ENCODE measurements around the gene RNF138. TPM values are rescaled to one million over a fixed set of nuclear protein-coding genes. Genes with fewer than 3 reads are reported as not detected.

Gene RNF138
- total RNA-seq, 4 donors from 2014 or later = 13.2 to 28.6 (median 15.4) TPM

DNA sequence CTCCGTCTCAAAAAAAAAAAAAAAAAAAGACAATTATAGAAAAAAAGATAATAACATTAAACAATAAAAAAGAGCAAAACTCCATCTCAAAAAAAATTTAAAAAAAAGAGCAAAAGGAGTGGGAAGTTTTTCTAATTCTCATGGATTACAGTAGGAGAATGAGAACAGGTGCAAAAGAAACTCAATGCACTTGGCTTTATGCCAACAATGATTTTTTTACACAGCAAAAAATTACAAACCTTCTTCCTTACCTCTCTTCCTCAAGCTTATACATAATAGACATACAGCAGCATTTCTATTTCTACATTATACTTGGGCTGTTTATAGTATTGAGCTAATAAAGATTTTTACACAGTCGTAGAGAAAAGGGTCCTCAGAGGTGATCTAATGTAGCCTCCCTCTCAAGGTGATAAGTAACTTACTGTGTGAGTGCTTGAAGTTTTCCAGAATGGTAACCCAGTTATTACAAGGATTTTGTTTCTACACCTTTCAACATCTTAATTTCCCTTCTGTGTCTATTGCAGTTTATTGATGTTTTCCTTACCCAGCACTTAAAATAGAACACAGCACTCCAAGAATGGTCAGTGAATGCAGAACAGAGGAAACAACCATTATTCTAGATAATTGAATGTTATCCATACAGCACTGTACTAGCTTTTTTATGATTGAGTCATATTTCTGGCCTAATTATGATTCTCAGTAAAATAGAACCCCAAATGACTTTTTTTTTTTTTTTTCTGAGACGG, 34.9 kb upstream of the RNF138 start:
- DNase-seq = no peak
- 76 to 81% methylated on average over 3 of the region's 3 CpGs for WGBS, 2 donors
- H3K4me1 ChIP-seq = no peaks in the 10 kb centered on the region
- H3K4me3 ChIP-seq = no peak overlapping the region
- H3K27me3 ChIP-seq = no peaks in the 10 kb centered on the region
- TF ChIP-seq CTCF (IDR thresholded peaks at IDR 0.05) (no peak), POLR2A (IDR thresholded peaks at IDR 0.05) (no peak)
- no peaks in the 10 kb centered on the region for H3K9me3 ChIP-seq
- no peaks in the 10 kb centered on the region for H3K36me3 ChIP-seq
- H3K27ac ChIP-seq = no peak overlapping the region
- intact Hi-C loops (cut with DNase I) = no loop called here

DNA sequence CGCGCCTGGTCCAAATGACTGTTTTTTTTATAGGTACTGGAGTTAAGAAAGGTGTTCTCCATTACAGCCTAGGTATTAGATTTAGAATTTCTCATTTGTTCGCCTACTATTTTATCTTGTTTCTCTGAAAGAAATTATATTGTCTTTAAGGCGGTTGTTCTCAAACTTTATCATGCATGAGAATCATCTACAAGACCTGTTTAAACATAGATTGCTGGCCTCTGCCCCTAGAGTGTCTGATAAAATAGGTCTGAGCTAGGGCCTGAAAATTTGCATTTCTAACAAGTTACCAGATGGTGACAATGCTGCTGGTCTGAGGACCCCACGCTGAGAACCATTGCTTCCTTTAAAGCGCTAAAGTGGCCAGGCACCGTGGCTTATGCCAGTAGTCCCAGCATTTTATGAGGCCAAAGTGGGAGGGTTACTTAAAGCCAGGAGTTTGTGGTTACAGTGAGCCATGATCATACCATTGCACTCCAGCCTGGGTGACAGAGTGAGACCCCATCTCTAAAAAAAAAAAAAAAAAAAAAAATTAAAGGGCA, 34.0 kb upstream of the RNF138 start:
- Histone ChIP-seq H3K27ac (no peak overlapping the region), H3K27me3 (no peaks in the 10 kb centered on the region), H3K9me3 (no peaks in the 10 kb centered on the region), H3K4me1 (no peaks in the 10 kb centered on the region), H3K36me3 (no peaks in the 10 kb centered on the region), H3K4me3 (no peak overlapping the region)
- intact Hi-C loops (cut with DNase I) = no loop called here
- WGBS, 2 donors = 81 to 84% methylated on average over 7 of the region's 7 CpGs
- no peak for DNase-seq
- TF ChIP-seq CTCF (IDR thresholded peaks at IDR 0.05) (no peak), POLR2A (IDR thresholded peaks at IDR 0.05) (no peak)

DNA sequence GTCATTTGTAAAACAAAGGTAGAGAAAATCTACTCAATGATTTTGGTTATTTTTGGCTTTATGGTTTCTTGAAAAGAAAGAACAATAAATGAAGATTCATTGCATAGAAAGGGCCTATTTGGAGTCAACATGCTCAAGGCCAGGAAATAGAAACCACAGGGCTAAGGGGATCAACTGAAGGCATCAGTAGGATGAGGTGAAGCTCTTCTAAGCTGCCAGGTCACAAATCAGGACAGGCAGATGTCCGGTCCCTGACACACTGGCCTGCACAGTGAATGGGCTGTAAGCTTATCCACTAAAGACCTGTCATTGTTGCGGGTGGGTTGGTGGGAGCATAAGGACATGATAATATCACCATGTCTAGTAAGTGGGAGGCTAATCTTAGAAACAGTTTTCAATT, 31.6 kb upstream of the RNF138 start:
- TF ChIP-seq CTCF (IDR thresholded peaks at IDR 0.05) = no peak
- no peak for TF ChIP-seq POLR2A (IDR thresholded peaks at IDR 0.05)
- WGBS, 2 donors = 94 to 95% methylated on average over 2 of the region's 2 CpGs

DNA sequence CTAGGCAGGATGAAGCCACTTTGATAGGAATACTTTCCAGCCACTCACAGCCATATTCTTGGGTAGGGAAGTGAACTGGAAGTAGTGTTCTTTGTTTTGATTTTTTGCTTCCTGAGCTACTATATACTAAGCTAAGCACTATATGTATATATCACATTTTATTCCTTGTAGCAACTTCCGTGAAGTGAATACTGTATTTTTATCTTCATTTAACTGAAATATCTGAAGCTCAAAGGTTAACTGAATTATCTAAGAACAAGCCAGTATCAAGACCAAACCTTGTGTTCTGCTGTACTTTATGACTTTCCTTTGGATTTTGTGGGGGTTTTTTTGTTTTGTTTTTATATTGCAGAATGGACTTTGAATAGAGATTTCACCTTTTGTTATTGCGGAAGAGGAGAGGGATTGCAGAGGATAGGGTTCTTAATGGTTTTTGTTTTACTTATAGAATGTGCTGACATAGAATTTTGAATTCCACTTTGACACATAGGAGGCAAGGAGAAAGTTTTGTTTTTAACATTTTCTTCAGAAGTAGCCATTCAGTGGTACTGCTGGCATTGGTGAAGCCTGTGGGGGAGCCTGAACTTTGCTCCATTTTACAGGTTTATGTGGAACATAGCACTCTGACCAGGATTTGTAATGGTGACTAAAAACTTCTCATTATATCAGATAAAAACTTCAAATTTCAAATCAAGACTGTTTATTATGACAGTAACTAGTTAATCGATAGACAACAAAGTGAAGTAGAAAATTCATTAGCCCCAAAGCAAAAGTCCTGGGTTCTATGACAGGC, 24.1 kb upstream of the RNF138 start:
- Histone ChIP-seq H3K27me3 (no peaks in the 10 kb centered on the region), H3K27ac (no peak overlapping the region), H3K9me3 (no peaks in the 10 kb centered on the region), H3K4me1 (no peaks in the 10 kb centered on the region), H3K36me3 (peaks cover 0 to 12% (median 0%) of the 10 kb centered on the region in 3 donors), H3K4me3 (no peak overlapping the region)
- WGBS, 2 donors = 89 to 94% methylated on average over 3 of the region's 3 CpGs
- DNase-seq = no peak
- intact Hi-C loops (cut with DNase I) = no loop called here
- TF ChIP-seq CTCF (IDR thresholded peaks at IDR 0.05) (no peak), POLR2A (IDR thresholded peaks at IDR 0.05) (no peak)

More for the DNA sequence above, 31.6 kb upstream of the RNF138 start:
- DNase-seq = no peak
- Histone ChIP-seq H3K27ac (no peak overlapping the region), H3K4me3 (no peak overlapping the region), H3K36me3 (peaks cover 0 to under 1% (median 0%) of the 10 kb centered on the region in 3 donors), H3K9me3 (no peaks in the 10 kb centered on the region), H3K27me3 (no peaks in the 10 kb centered on the region), H3K4me1 (no peaks in the 10 kb centered on the region)
- intact Hi-C loops (cut with DNase I) = no loop called here

DNA sequence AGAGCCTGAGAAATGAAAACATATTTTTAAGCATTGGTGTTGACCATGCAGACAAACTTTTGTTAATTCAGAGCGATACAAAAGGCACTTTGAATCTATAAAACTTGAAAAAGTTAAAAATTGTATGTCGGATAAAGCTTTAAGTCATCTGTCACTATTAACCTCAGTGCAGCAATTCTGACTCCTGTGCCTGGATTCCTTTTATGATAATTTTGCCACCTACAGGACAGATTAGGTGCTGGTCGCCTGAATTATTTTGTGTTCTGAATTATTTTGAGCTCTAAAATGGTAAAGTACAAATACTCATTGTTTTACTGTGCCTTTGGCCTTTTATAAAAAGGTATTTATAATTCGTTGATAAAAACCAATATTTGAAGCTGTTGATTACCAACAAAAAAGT, 19.4 kb upstream of the RNF138 start:
- TF ChIP-seq POLR2A (IDR thresholded peaks at IDR 0.05) = no peak
- TF ChIP-seq CTCF (IDR thresholded peaks at IDR 0.05) = peak in 5 of 6 experiments; percentile 18 to 52 (median 41)
- no peaks in the 10 kb centered on the region for H3K9me3 ChIP-seq
- no peak overlapping the region for H3K27ac ChIP-seq
- intact Hi-C loops (cut with DNase I) = no loop called here
- H3K4me3 ChIP-seq = no peak overlapping the region
- H3K4me1 ChIP-seq = no peaks in the 10 kb centered on the region
- 52 to 54% methylated on average over 4 of the region's 4 CpGs for WGBS, 2 donors
- no peaks in the 10 kb centered on the region for H3K36me3 ChIP-seq
- no peaks in the 10 kb centered on the region for H3K27me3 ChIP-seq
- DNase-seq = no peak
